ENCODE data around the gene CD276. TPM values are rescaled to one million over a fixed set of nuclear protein-coding genes. Genes with fewer than 3 reads are reported as not detected.

Gene CD276
- total RNA-seq, 1 experiment from 2014 or later, result 75.4 TPM

GRCh38 chr15:73704869-73705645 is 20.9 kb downstream of the CD276 start:
- BruUV-seq (replicated peaks), result no TSS peak
- Histone ChIP-seq H3K9me3 (ENCODE audit: control insufficient read depth in 1 of 2, insufficient read depth in 1 of 2, low read depth in 1 of 2, low read length in 2 of 2) (no peaks in the 10 kb centered on the region), H4K20me1 (ENCODE audit: insufficient read depth) (no peaks in the 10 kb centered on the region), H3K79me2 (ENCODE audit: insufficient read depth, low read length) (peaks cover 6% of the 10 kb centered on the region; the same call in 1 of the 2 replicates), H3K4me3 (replicated peaks in 1 of 2; ENCODE audit: low read depth in 1 of 2, low read length in 2 of 2) (no peak overlapping the region), H3K9ac (ENCODE audit: low read length) (no peak overlapping the region), H3K4me1 (ENCODE audit: control insufficient read depth in 1 of 2, insufficient read depth in 2 of 2, low read length in 2 of 2) (peaks cover 0 to 2% of the 10 kb centered on the region in 2 experiments; a peak in 1 of 4 replicates), H3K27ac (ENCODE audit: low read depth, low read length) (no peak overlapping the region), H3K36me3 (ENCODE audit: control insufficient read depth in 1 of 2, insufficient read depth in 2 of 2, low read length in 2 of 2) (peaks cover 8 to 18% of the 10 kb centered on the region in 2 experiments; a peak in 2 of 4 replicates), H3K9me2 (ENCODE audit: insufficient read depth) (no peaks in the 10 kb centered on the region), H2AFZ (ENCODE audit: low read depth, low read length, poor library complexity, severe bottlenecking) (no peak overlapping the region), H3K4me2 (ENCODE audit: low read length) (no peak overlapping the region), H3K27me3 (ENCODE audit: insufficient read depth, low read length) (no peaks in the 10 kb centered on the region)
- TF ChIP-seq RAD21 (IDR thresholded peaks at IDR 0.05; ENCODE audit: low read depth) (peak; percentile 74), ZNF274 (IDR thresholded peaks at IDR 0.05; ENCODE audit: low read depth, low read length) (no peak), CBX3 (IDR thresholded peaks at IDR 0.05; ENCODE audit: low read depth) (no peak), TCF7L2 (IDR thresholded peaks at IDR 0.05; ENCODE audit: borderline replicate concordance, extremely low read depth, insufficient read depth, insufficient read length) (no peak), CTCF (IDR thresholded peaks at IDR 0.05 in 2 of 3, conservative IDR thresholded peaks at IDR 0.05 in 1 of 3; ENCODE audit: borderline replicate concordance in 1 of 3, insufficient read depth in 1 of 3, low read depth in 2 of 3, low read length in 2 of 3) (peak; percentile 78 to 92 (median 90)), ZFX (IDR thresholded peaks at IDR 0.05) (no peak)
- ChIA-PET CTCF (interaction anchor here (0.6 to 2.9 kb wide), 17 partner anchors 10 to 401 kb away, joined by 3 to 23 read pairs (median 4); no protein-coding TSS in a partner anchor), POLR2A (no interaction called here), RAD21 (ENCODE audit: low non-redundant PET in 1 of 2, low total read pairs in 2 of 2, uncharacterized antibody in 2 of 2, unreplicated experiment in 2 of 2) (no interaction called here)
- intact Hi-C loops (cut with micrococcal nuclease), result no loop called here
- DNase-seq (ENCODE audit: low read depth, low spot score), result no peak
- ATAC-seq, result peak; percentile 87

Measured in HCT116 (cell line).